GM18868 (cell line): ENCODE results near the gene FAM98A.
A peak's percentile ranks its signal among the peaks of the same experiment; 100 is the strongest.

Source experiments
- ATAC-seq: cut with Tn5 transposase; IDR thresholded peaks from one replicate; pipeline ENCODE4 v1.9.1; 2021; ENCODE audit warnings: mild to moderate bottlenecking, moderate library complexity; ENCODE audit not compliant: unreplicated experiment

The FAM98A gene

DNA sequence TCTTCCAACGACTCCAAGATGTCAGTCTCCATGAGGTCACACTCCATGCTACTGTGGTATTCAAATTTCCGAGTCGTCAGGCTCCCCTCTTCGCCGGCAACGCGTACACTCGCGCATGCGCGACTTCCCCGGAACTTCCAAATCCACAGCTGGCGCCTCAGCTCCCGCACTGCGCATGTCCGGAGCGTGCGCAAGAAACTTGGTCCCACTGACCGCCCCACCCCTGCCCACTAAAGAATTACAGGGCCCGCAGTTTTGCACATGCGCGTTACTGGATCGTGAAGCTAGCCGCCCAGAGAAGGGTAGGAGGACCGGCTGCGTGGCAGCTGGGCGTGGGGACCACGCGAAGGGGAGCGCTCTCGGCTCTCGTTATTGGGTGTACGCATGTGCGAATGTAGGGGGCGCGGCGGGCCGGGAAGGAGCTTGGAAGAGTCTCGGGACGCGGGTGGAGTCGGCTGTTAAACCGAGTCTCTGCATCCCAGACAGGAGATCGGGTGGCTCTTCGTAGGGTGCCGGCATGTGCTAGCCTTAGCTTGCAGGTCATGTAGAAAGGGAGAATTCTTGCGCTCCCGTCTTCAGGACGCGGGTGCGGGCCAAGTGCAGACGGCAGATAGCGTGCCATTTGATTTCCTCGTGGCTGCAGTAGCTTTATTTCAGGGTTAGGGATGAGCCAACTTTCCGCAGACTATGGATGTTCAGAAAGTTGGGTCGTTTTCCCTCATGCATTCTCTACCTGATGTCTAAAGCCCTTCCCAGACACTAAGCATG, at the start of gene FAM98A:
Gene FAM98A, minus strand, starts transcription at position 125 of the 768 bp plus-strand sequence. Its CDS starts 78 bp downstream, at position 47.
- ATAC-seq = peak; percentile 91

- ATAC-seq = no peak
Observed at GRCh38 chr2:33645861-33646260, 46.8 kb upstream of the FAM98A start.

- no peak for ATAC-seq
Observed at GRCh38 chr2:33644215-33644614, 45.1 kb upstream of the FAM98A start.

DNA sequence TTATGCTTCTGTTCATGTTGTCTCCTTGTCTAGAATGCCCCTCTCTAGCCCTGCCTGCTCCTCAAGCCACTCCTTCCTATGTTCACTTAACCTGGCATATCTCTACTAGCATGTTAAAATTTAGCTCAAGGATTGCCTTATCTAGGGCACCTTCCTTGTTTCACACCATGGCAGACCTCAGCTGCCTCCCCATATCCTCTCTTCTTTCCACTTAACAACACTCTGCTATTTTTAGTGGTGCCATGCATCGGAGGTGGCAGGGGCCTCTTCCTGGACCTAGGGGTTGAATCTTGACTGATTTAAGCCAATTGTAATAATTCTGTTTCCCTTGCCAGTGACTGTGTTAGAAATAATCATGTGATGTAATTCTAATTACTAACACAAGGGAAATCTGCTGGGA, 36.9 kb upstream of the FAM98A start:
- ATAC-seq = no peak

- no peak for ATAC-seq
Observed at GRCh38 chr2:33634261-33634910, 35.3 kb upstream of the FAM98A start.

- ATAC-seq = no peak
Observed at GRCh38 chr2:33633315-33633714, 34.2 kb upstream of the FAM98A start.

- no peak for ATAC-seq
Observed at GRCh38 chr2:33632831-33633230, 33.7 kb upstream of the FAM98A start.

- no peak for ATAC-seq
Observed at GRCh38 chr2:33628031-33628827, 29.1 kb upstream of the FAM98A start.

GRCh38 chr2:33619028-33619427, 19.9 kb upstream of the FAM98A start:
- no peak for ATAC-seq

DNA sequence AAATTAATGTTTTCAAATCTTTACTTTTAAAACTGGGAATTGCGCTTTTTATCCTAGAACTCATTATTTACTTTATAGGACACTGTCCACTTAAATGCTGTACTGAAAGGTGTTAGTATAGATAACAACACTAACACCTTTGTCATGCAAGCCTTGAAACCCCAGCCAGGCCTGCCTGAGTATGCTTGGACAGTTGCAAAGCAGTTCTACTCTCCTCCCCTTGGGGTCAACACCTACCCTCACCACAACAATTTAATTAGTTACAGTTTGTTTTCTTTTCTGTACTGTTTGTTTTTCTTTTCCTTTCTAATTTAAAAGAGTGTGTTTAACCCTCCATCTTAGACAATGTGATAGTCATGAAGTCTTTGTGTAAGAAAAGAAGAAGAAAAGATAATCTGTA, 18.9 kb upstream of the FAM98A start:
- no peak for ATAC-seq

GRCh38 chr2:33617401-33617800, 18.3 kb upstream of the FAM98A start:
- ATAC-seq = peak; percentile 43

DNA sequence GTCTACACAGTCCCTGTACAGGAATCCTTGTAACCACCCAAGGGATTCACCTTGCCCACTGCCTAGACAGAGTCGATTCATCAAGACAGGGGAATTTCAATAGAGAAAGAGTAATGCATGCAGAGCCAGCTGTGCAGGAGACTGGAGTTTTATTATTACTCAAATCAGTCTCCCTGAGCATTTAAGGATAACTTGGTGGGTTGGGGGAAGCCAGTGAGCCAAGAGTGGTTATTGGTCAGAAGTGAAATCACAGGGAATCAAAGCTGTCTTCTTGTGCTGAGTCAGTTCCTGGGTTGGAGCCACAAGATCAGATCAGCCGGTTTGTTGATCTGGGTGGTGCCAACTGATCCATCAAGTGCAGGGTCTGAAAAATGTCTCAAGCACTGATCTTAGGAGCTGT, 17.8 kb upstream of the FAM98A start:
- peak; percentile 75 for ATAC-seq

- no peak for ATAC-seq
Observed at GRCh38 chr2:33614190-33614589, 15.1 kb upstream of the FAM98A start.

DNA sequence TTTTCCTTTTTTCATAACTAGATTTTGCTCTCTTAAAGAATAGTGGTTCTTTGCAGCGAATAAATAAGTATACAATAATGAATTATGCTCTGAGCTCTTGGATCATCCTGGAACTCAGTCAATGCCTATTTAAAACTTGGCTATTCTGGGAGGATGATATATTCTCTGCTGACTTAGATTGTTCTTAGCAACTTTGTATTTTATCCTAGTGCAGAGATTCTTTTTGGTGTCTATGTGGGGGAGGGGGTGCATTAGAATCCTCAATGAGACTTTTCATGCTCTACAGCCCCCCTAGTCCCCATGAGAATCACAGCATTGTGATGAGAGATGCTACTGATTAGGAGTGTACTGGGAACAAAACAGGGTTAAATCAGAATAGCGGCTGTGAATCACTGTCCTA, 8.8 kb upstream of the FAM98A start:
- no peak for ATAC-seq

DNA sequence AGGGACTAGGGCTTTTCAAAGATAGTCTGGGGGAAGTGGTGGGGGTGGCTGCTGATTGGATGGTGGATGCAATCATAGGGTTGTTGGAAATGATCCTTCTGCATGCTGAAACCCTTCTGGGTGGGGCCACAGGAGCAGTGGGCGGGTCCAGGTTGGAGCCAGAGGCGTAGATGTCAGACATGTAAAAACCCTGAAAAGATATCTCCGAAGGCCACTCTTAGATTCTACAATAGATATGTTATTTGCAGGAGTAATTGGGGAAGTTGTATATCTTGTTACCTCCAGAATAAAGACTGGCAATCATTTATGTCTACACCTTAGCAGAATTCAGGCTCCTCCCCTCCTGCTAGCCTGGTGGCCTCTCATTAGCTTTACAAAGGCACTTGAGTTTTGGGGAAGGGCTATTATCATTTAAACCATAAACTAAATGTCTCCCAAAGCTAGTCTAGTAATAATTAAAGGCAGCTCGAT, 8.2 kb upstream of the FAM98A start:
- ATAC-seq = no peak

GRCh38 chr2:33606622-33607021, 7.5 kb upstream of the FAM98A start:
- ATAC-seq = no peak

- ATAC-seq = no peak
Observed at GRCh38 chr2:33606100-33606499, 7.0 kb upstream of the FAM98A start.

DNA sequence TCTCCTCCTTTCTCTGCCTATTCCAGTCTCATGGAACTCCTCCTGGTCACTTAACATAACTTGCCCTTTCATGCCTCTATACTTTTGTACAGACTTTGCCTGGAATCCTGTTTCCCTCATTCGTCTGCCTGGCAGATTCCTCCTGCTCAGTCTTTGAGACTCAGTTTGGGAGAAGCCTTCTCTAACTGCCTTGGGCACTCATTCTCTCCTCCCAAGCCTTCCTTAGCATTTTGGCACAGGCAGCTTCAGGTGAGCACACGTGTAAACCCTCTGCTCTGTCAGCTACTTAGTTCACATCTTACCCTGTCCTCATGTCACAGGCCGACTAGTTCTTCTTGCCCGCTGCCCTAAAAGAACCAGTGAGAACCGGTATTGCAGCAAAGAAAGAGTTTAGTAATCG, 6.0 kb upstream of the FAM98A start:
- ATAC-seq = no peak

DNA sequence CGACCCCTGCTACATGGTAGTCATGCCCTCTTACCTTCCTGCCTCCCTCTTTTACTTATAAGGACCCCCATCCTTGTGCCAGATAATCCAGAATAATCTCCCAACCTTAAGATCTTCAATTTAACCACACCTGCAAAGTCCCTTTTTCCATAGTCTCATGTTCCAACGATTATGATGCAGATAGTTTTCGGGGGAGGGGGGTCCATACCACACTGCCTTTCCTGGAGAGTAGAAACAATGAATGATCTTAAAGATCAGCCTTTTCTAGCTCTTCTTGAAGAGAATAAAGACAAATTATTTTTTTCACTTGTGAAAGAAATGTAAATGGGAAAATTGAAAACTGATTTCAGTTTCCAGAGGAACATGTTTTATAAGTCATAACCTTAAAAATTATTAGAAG, 4.3 kb upstream of the FAM98A start:
- ATAC-seq = no peak

GRCh38 chr2:33602201-33602830, 3.2 kb upstream of the FAM98A start:
- ATAC-seq = no peak

- no peak for ATAC-seq
Observed at GRCh38 chr2:33599943-33600192, 769 bp upstream of the FAM98A start.
